HCT116 (cell line): ENCODE results near the gene NINJ2. TPM values are rescaled to one million over a fixed set of nuclear protein-coding genes. Genes with fewer than 3 reads are reported as not detected.
"Not testable (repeated sequence)": the region's sequence is repeated elsewhere in the genome, so short reads cannot be mapped to it uniquely, and the experiment has no call there.

Experiments used
- ATAC-seq: fragments of 200-7000 bp; cut with Tn5 transposase; 2 replicates; pipeline ENCODE4 v1.9.1; 2020; ENCODE audit warnings: mild to moderate bottlenecking, moderate library complexity
- BruUV-seq: library from RNA; stranded (reverse); fragments of 400-500 nt; replicated peaks from 2 replicates; lab custom pipeline; 2021; lab: Mats Ljungman, UMichigan
- CTCF ChIA-PET: fragments of 300-600 bp; sonication (Branson Sonifier 250); formaldehyde crosslinking; loops from one replicate; lab custom pipeline; 2021; ENCODE audit warnings: antibody characterized with exemption; lab: Charles Lee
- POLR2A ChIA-PET: fragments of 300-600, 350-600 bp; sonication (Branson Sonifier 250); formaldehyde crosslinking; loops from one replicate; lab custom pipeline; 2021; ENCODE audit warnings: antibody characterized with exemption; lab: Charles Lee
- RAD21 ChIA-PET, 2 experiments: fragments of 300-600 bp; sonication (Branson Sonifier 250); formaldehyde crosslinking; loops; one replicate each; lab custom pipeline; 2023; ENCODE audit warnings: low total read pairs in 2 of 2; ENCODE audit not compliant: uncharacterized antibody in 2 of 2, unreplicated experiment in 2 of 2, low non-redundant PET in 1 of 2; lab: Charles Lee
- DNase-seq: peaks from one replicate; pipeline ENCODE4 v3.0.0-alpha.2; 2010; ENCODE audit warnings: low read depth, low spot score
- H2AFZ ChIP-seq: fragments of 200-600 bp; shearing (Covaris generic), sonication (generic); 2 replicates; pipeline ENCODE4 v1.6.1; 2017; ENCODE audit warnings: low read depth, mixed run types, mixed read lengths, antibody characterized with exemption, low read length; ENCODE audit not compliant: poor library complexity, severe bottlenecking
- H3K27ac ChIP-seq: 2 replicates; pipeline ENCODE4 v1.5.1; 2012; ENCODE audit warnings: low read depth, low read length
- H3K27me3 ChIP-seq: fragments of 200-600 bp; sonication (generic); 2 replicates; pipeline ENCODE4 v1.6.1; 2016; ENCODE audit warnings: mixed run types, low read length, mixed read lengths; ENCODE audit not compliant: insufficient read depth
- H3K36me3 ChIP-seq, 2 experiments: fragments of 200-500 bp in 1 of 2; fragments of 200-600 bp in 1 of 2; sonication (Bioruptor generic) in 1 of 2; sonication (generic) in 1 of 2; 2 replicates each; pipeline versions ENCODE4 v1.5.1 to v1.6.1; 2014 to 2016; ENCODE audit warnings: low read length in 2 of 2, inconsistent platforms in 1 of 2, mixed read lengths in 1 of 2, mixed run types in 1 of 2; ENCODE audit not compliant: insufficient read depth in 2 of 2, control insufficient read depth in 1 of 2
- H3K4me1 ChIP-seq, 2 experiments: fragments of 200-600 bp in 1 of 2; sonication (generic) in 1 of 2; 2 replicates each; pipeline versions ENCODE4 v1.5.1 to v1.6.1; 2012 to 2017; ENCODE audit warnings: low read length in 2 of 2, inconsistent platforms in 1 of 2, mild to moderate bottlenecking in 1 of 2, mixed read lengths in 1 of 2, mixed run types in 1 of 2, moderate library complexity in 1 of 2; ENCODE audit not compliant: insufficient read depth in 2 of 2, control insufficient read depth in 1 of 2
- H3K4me2 ChIP-seq: fragments of 200-600 bp; sonication (generic); 2 replicates; pipeline ENCODE4 v1.6.1; 2017; ENCODE audit warnings: mixed run types, low read length, mixed read lengths
- H3K4me3 ChIP-seq, 2 experiments: fragments of 200-600 bp in 1 of 2; sonication (generic) in 1 of 2; replicated peaks in 1 of 2; 2 replicates each; pipeline ENCODE4 v1.5.1; 2011 to 2016; ENCODE audit warnings: low read length in 2 of 2, control low read depth in 1 of 2, low read depth in 1 of 2, mild to moderate bottlenecking in 1 of 2, mixed read lengths in 1 of 2, mixed run types in 1 of 2
- H3K79me2 ChIP-seq: fragments of 200-600 bp; sonication (generic); 2 replicates; pipeline ENCODE4 v1.6.1; 2017; ENCODE audit warnings: mild to moderate bottlenecking, mixed run types, low read length, moderate library complexity, mixed read lengths; ENCODE audit not compliant: insufficient read depth
- H3K9ac ChIP-seq: fragments of 200-600 bp; sonication (generic); 2 replicates; pipeline ENCODE4 v1.6.1; 2016; ENCODE audit warnings: low read length, mixed read lengths
- H3K9me2 ChIP-seq: fragments of 200-600 bp; sonication (generic), shearing (Covaris generic); 2 replicates; pipeline ENCODE4 v1.6.1; 2017; ENCODE audit warnings: mixed run types, mild to moderate bottlenecking, moderate library complexity; ENCODE audit not compliant: insufficient read depth
- H3K9me3 ChIP-seq, 2 experiments: fragments of 200-500 bp in 1 of 2; fragments of 200-600 bp in 1 of 2; sonication (Bioruptor generic) in 1 of 2; sonication (generic) in 1 of 2; 2 replicates each; pipeline ENCODE4 v1.6.1; 2014 to 2017; ENCODE audit warnings: low read length in 2 of 2, mixed read lengths in 2 of 2, inconsistent platforms in 1 of 2, low read depth in 1 of 2, mild to moderate bottlenecking in 1 of 2, mixed run types in 1 of 2, moderate library complexity in 1 of 2; ENCODE audit not compliant: control insufficient read depth in 1 of 2, insufficient read depth in 1 of 2
- H4K20me1 ChIP-seq: fragments of 200-600 bp; sonication (generic), shearing (Covaris generic); 2 replicates; pipeline ENCODE4 v1.6.1; 2017; ENCODE audit warnings: mixed run types, mild to moderate bottlenecking, moderate library complexity; ENCODE audit not compliant: insufficient read depth
- CEBPB ChIP-seq: IDR thresholded peaks from 2 replicates; pipeline ENCODE4 v1.6.1; 2012; ENCODE audit warnings: low read depth
- EGR1 ChIP-seq: IDR thresholded peaks from 2 replicates; pipeline ENCODE4 v1.6.1; 2012; ENCODE audit warnings: low read depth
- ELF1 ChIP-seq: IDR thresholded peaks from 2 replicates; pipeline ENCODE4 v1.6.1; 2012; ENCODE audit warnings: low read depth, borderline replicate concordance
- JUND ChIP-seq: IDR thresholded peaks from 2 replicates; pipeline ENCODE4 v1.6.1; 2012
- MAX ChIP-seq: IDR thresholded peaks from 2 replicates; pipeline ENCODE4 v1.6.1; 2012
- POLR2A ChIP-seq: IDR thresholded peaks from 2 replicates; pipeline ENCODE4 v1.7.0; 2011; ENCODE audit warnings: borderline replicate concordance; ENCODE audit not compliant: insufficient read depth, insufficient read length; ENCODE audit errors: extremely low read depth
- POLR2AphosphoS5 ChIP-seq: IDR thresholded peaks from 2 replicates; pipeline ENCODE4 v1.6.1; 2011; ENCODE audit warnings: mild to moderate bottlenecking, low read depth, low read length, moderate library complexity
- REST ChIP-seq: IDR thresholded peaks from 2 replicates; pipeline ENCODE4 v1.6.1; 2012; ENCODE audit warnings: low read depth
- ZFX ChIP-seq: fragments of 450-650 bp; IDR thresholded peaks from 2 replicates; pipeline ENCODE4 v1.6.1; 2017
- intact Hi-C: fragments of 100-400 bp; cut with micrococcal nuclease; formaldehyde crosslinking; loops from 2 replicates; pipeline ENCODE4 v1.10.0; 2022
- total RNA-seq: library from RNA; stranded (reverse); gene quantifications from one replicate; pipeline ENCODE4 v1.2.1, GENCODE V29; 2021; ENCODE audit not compliant: unreplicated experiment

The NINJ2 gene
- total RNA-seq, 1 experiment from 2014 or later, result not detected

GRCh38 chr12:578748-579419, 84.4 kb downstream of the NINJ2 start:
- Histone ChIP-seq H3K27ac (no peak overlapping the region), H3K79me2 (no peaks in the 10 kb centered on the region), H3K9me3 (no peaks in the 10 kb centered on the region), H3K4me1 (peaks cover 12 to 26% of the 10 kb centered on the region in 2 experiments), H3K27me3 (no peaks in the 10 kb centered on the region), H3K4me2 (no peak overlapping the region), H3K9me2 (no peaks in the 10 kb centered on the region), H4K20me1 (no peaks in the 10 kb centered on the region), H2AFZ (no peak overlapping the region), H3K4me3 (no peak overlapping the region), H3K36me3 (no peaks in the 10 kb centered on the region), H3K9ac (no peak overlapping the region)
- DNase-seq (no peak), ATAC-seq (no peak)
- intact Hi-C loops, result no loop called here
- BruUV-seq, result no TSS peak
- TF ChIP-seq REST (no peak), EGR1 (no peak), JUND (no peak), POLR2A (no peak), ZFX (no peak), MAX (no peak), POLR2AphosphoS5 (no peak), ELF1 (no peak), CEBPB (no peak)
- POLR2A ChIA-PET, result interaction anchor here (0.6 kb wide), 1 partner anchor 384 kb away, joined by 8 read pairs; no protein-coding TSS in a partner anchor
- CTCF ChIA-PET, result interaction anchor here (1.1 to 1.5 kb wide), 2 partner anchors 172 kb away, joined by 3 to 4 read pairs; no protein-coding TSS in a partner anchor
- RAD21 ChIA-PET, result no interaction called here

GRCh38 chr12:577994-578747, 85.1 kb downstream of the NINJ2 start:
- H3K4me3 ChIP-seq, result not testable (repeated sequence)

More at GRCh38 chr12:577994-578747, 85.1 kb downstream of the NINJ2 start:
- RAD21 ChIA-PET, H2AFZ ChIP-seq, H3K36me3 ChIP-seq, POLR2A ChIA-PET, intact Hi-C loops, H3K27me3 ChIP-seq, H4K20me1 ChIP-seq, H3K4me2 ChIP-seq, H3K27ac ChIP-seq, H3K9me2 ChIP-seq, H3K9me3 ChIP-seq, DNase-seq, H3K79me2 ChIP-seq, BruUV-seq, ATAC-seq, H3K9ac ChIP-seq: not testable (repeated sequence)
- peaks cover 19 to 33% of the 10 kb centered on the region in 2 experiments for H3K4me1 ChIP-seq
- CTCF ChIA-PET, result interaction anchor here (1.5 kb wide), 1 partner anchor 173 kb away, joined by 4 read pairs; no protein-coding TSS in a partner anchor
